NCI-H1105 treated with DMSO at 0.1 percent for 48 hours (cell line): Measurements from ENCODE around the gene SIGLEC1.

Source experiments
- DNase-seq: peaks from one replicate; lab custom pipeline; 2025; lab: John Stamatoyannopoulos, UW

Gene SIGLEC1

GRCh38 chr20:3679749-3680700, 32.4 kb downstream of the SIGLEC1 start:
- DNase-seq = no peak

- no peak for DNase-seq
Observed at GRCh38 chr20:3678856-3679720, 33.3 kb downstream of the SIGLEC1 start.

- no peak for DNase-seq
Observed at GRCh38 chr20:3678198-3678597, 34.2 kb downstream of the SIGLEC1 start.

- DNase-seq = no peak
Observed at GRCh38 chr20:3677733-3678132, 34.7 kb downstream of the SIGLEC1 start.

GRCh38 chr20:3674995-3675900, 37.2 kb downstream of the SIGLEC1 start:
- DNase-seq = no peak

- no peak for DNase-seq
Observed at GRCh38 chr20:3674447-3674846, 38.0 kb downstream of the SIGLEC1 start.

- DNase-seq = no peak
Observed at GRCh38 chr20:3673221-3674070, 39.0 kb downstream of the SIGLEC1 start.

GRCh38 chr20:3672547-3673171, 39.7 kb downstream of the SIGLEC1 start:
- no peak for DNase-seq

- no peak for DNase-seq
Observed at GRCh38 chr20:3671986-3672546, 40.3 kb downstream of the SIGLEC1 start.

- no peak for DNase-seq
Observed at GRCh38 chr20:3670945-3671344, 41.5 kb downstream of the SIGLEC1 start.

- DNase-seq = peak; percentile 8
Observed at GRCh38 chr20:3670511-3670910, 41.9 kb downstream of the SIGLEC1 start.

- DNase-seq = no peak
Observed at GRCh38 chr20:3669710-3670367, 42.6 kb downstream of the SIGLEC1 start.

GRCh38 chr20:3667434-3668037, 44.9 kb downstream of the SIGLEC1 start:
- DNase-seq = no peak

- no peak for DNase-seq
Observed at GRCh38 chr20:3663858-3664257, 48.5 kb downstream of the SIGLEC1 start.

GRCh38 chr20:3663031-3663701, 49.2 kb downstream of the SIGLEC1 start, which contains the start of gene GFRA4:
Gene GFRA4 (minus strand): TSS chr20:3663399. CDS start chr20:3663399, 0 bp downstream.
- no peak for DNase-seq
